ENCODE results near the gene IQCH. TPM values are rescaled to one million over a fixed set of nuclear protein-coding genes. Genes with fewer than 3 reads are reported as not detected.

Gene IQCH
- total and polyA plus RNA-seq, 9 of the 15 experiments (the other 6 are each of a cell fraction or from before 2014, with no cell fraction given), result 1.8 to 3.9 (median 2.7) TPM

- no peak overlapping the region for H3K27ac ChIP-seq (ENCODE audit: extremely low read depth, low read depth, low read length)
- intact Hi-C loops (cut with micrococcal nuclease), result no loop called here
These were observed 291.3 kb downstream of the IQCH start for GRCh38 chr15:67545864-67546263.

More at GRCh38 chr15:67545864-67546263, 291.3 kb downstream of the IQCH start:
- H3K9me1 ChIP-seq (ENCODE audit: control insufficient read depth, insufficient read depth, low read length), result no peaks in the 10 kb centered on the region
- no peak overlapping the region for H3K4me2 ChIP-seq (ENCODE audit: insufficient read depth, low read length)
- peaks cover 24% of the 10 kb centered on the region for H3K79me2 ChIP-seq (ENCODE audit: control insufficient read depth, insufficient read depth, low read length)
- in situ Hi-C loops (cut with MboI), result no loop called here
- 58% methylated on average over 3 of the region's 3 CpGs for WGBS (ENCODE audit: insufficient coverage, low coverage, missing lambda C conversion rate)
- ATAC-seq, result no peak
- BruUV-seq (replicated peaks), result no TSS peak
- DNase-seq (ENCODE audit: extremely low read depth in 1 of 4, low spot score in 3 of 4), result no peak
- TF ChIP-seq CHCHD3 (CRISPR knock-in tag; IDR thresholded peaks at IDR 0.05), result no peak
- TF ChIP-seq ASH1L (IDR thresholded peaks at IDR 0.05; ENCODE audit: borderline replicate concordance, low read depth, partially characterized antibody), result no peak
- TF ChIP-seq CREB1 (IDR thresholded peaks at IDR 0.05), result no peak
- no peak for TF ChIP-seq CREB1 (CRISPR knock-in tag; IDR thresholded peaks at IDR 0.05)
- TF ChIP-seq USF1 (CRISPR knock-in tag; IDR thresholded peaks at IDR 0.05), result no peak
- no peak for TF ChIP-seq SIN3A (IDR thresholded peaks at IDR 0.05; ENCODE audit: borderline replicate concordance in 2 of 2, control insufficient read depth in 1 of 2, low read depth in 2 of 2, low read length in 2 of 2)
- no peak for TF ChIP-seq SMAD1 (IDR thresholded peaks at IDR 0.05; ENCODE audit: low read depth, low read length, partially characterized antibody)
- TF ChIP-seq ZFP30 (CRISPR knock-in tag; IDR thresholded peaks at IDR 0.05; ENCODE audit: borderline replicate concordance), result no peak
- TF ChIP-seq BMI1 (IDR thresholded peaks at IDR 0.05; ENCODE audit: low read length), result no peak
- TF ChIP-seq ZNF395 (CRISPR knock-in tag; IDR thresholded peaks at IDR 0.05), result no peak
- no peak for TF ChIP-seq RBM14 (IDR thresholded peaks at IDR 0.05; ENCODE audit: borderline replicate concordance, insufficient read depth, low read depth, low read length)
- no peak for TF ChIP-seq NCOA6 (IDR thresholded peaks at IDR 0.05)
- no peak for TF ChIP-seq TEAD4 (IDR thresholded peaks at IDR 0.05; ENCODE audit: low read length)
- TF ChIP-seq TEAD4 (CRISPR knock-in tag; IDR thresholded peaks at IDR 0.05; ENCODE audit: borderline replicate concordance), result no peak
- no peak for TF ChIP-seq ID3 (CRISPR knock-in tag; IDR thresholded peaks at IDR 0.05)
- no peak for TF ChIP-seq ID3 (tag; IDR thresholded peaks at IDR 0.05)
- no peak for TF ChIP-seq POLR2A (conservative IDR thresholded peaks at IDR 0.05)
- no peak for TF ChIP-seq HNRNPK (IDR thresholded peaks at IDR 0.05; ENCODE audit: low read depth, low read length, poor library complexity, severe bottlenecking)
- TF ChIP-seq NRF1 (conservative IDR thresholded peaks at IDR 0.05 in 1 of 2, IDR thresholded peaks at IDR 0.05 in 1 of 2), result no peak
- H3K9ac ChIP-seq (ENCODE audit: insufficient read depth in 1 of 2, low read depth in 2 of 2, low read length in 2 of 2), result no peak overlapping the region
- no peaks in the 10 kb centered on the region for H4K20me1 ChIP-seq (replicated peaks; ENCODE audit: control insufficient read depth, insufficient read depth, low read length)
- no peak overlapping the region for H3K4me3 ChIP-seq
- peaks cover 16 to 40% of the 10 kb centered on the region in 2 experiments for H3K4me1 ChIP-seq (replicated peaks in 1 of 2; ENCODE audit: control insufficient read depth in 2 of 2, insufficient read depth in 2 of 2, low read length in 2 of 2)
- H3K9me3 ChIP-seq (replicated peaks; ENCODE audit: control insufficient read depth, insufficient read depth, low read depth, low read length), result no peaks in the 10 kb centered on the region
- FAIRE-seq, result no peak
- H3K36me3 ChIP-seq (ENCODE audit: control insufficient read depth, insufficient read depth, low read length), result peaks cover 28% of the 10 kb centered on the region; the same call in 2 of the 3 replicates
- ChIA-PET POLR2A (interaction anchor here (0.9 to 1.5 kb wide), 2 partner anchors 14 to 18 kb away, joined by 4 read pairs; no protein-coding TSS in a partner anchor), CTCF (ENCODE audit: low intra/inter-chr PET ratio) (no interaction called here)
- H2AFZ ChIP-seq (ENCODE audit: low read depth, low read length), result no peak overlapping the region
- no peaks in the 10 kb centered on the region for H3K27me3 ChIP-seq (ENCODE audit: control insufficient read depth in 2 of 2, insufficient read depth in 2 of 2, low read length in 2 of 2)

Measured in K562 (cell line).